Fibroblast of lung (primary cell): ENCODE data around the gene TMC1. TPM values are rescaled to one million over a fixed set of nuclear protein-coding genes. Genes with fewer than 3 reads are reported as not detected.
A peak's percentile ranks its signal among the peaks of the same experiment; 100 is the strongest.

Experiments
- DNase-seq, 2 donors: peaks; one replicate each; pipeline versions ENCODE4 v3.0.0 to v3.0.0-alpha.2; 2010; ENCODE audit warnings: low read depth in 2 of 2
- H2AFZ ChIP-seq: 2 replicates; pipeline ENCODE4 v1.5.1; 2012; ENCODE audit warnings: low read length, control low read depth, inconsistent platforms
- H3K27ac ChIP-seq: 2 replicates; pipeline ENCODE4 v1.5.1; 2011; ENCODE audit warnings: low read length, control low read depth; ENCODE audit not compliant: insufficient read depth
- H3K27me3 ChIP-seq: 2 replicates; pipeline ENCODE4 v1.5.1; 2011; ENCODE audit warnings: mild to moderate bottlenecking, low read length; ENCODE audit not compliant: control insufficient read depth, insufficient read depth
- H3K36me3 ChIP-seq: 2 replicates; pipeline ENCODE4 v1.5.1; 2011; ENCODE audit warnings: low read length; ENCODE audit not compliant: control insufficient read depth, insufficient read depth
- H3K4me1 ChIP-seq: 2 replicates; pipeline ENCODE4 v1.5.1; 2011; ENCODE audit warnings: low read length; ENCODE audit not compliant: control insufficient read depth, insufficient read depth; ENCODE audit errors: extremely low read depth
- H3K4me2 ChIP-seq: 2 replicates; pipeline ENCODE4 v1.5.1; 2011; ENCODE audit warnings: low read length, control low read depth; ENCODE audit not compliant: insufficient read depth; ENCODE audit errors: extremely low read depth
- H3K4me3 ChIP-seq, 4 experiments: fragments of 200-600 bp in 1 of 4; sonication (generic) in 1 of 4; replicated peaks in 1 of 4; 2 replicates each; pipeline ENCODE4 v1.5.1; 2011 to 2016; ENCODE audit warnings: low read length in 4 of 4, low read depth in 3 of 4, mild to moderate bottlenecking in 3 of 4, control low read depth in 2 of 4, inconsistent platforms in 1 of 4, mixed read lengths in 1 of 4; ENCODE audit not compliant: insufficient read depth in 1 of 4; ENCODE audit errors: control extremely low read depth in 1 of 4
- H3K79me2 ChIP-seq: 2 replicates; pipeline ENCODE4 v1.5.1; 2012; ENCODE audit warnings: mild to moderate bottlenecking, low read length, inconsistent platforms; ENCODE audit not compliant: control insufficient read depth, insufficient read depth
- H3K9ac ChIP-seq: 2 replicates; pipeline ENCODE4 v1.5.1; 2011; ENCODE audit warnings: mild to moderate bottlenecking, low read length, control low read depth; ENCODE audit not compliant: insufficient read depth
- H3K9me3 ChIP-seq: 2 replicates; pipeline ENCODE4 v1.5.1; 2012; ENCODE audit warnings: low read depth, low read length; ENCODE audit not compliant: control insufficient read depth, insufficient read depth
- H4K20me1 ChIP-seq: 2 replicates; pipeline ENCODE4 v1.5.1; 2011; ENCODE audit warnings: low read length; ENCODE audit not compliant: control insufficient read depth, insufficient read depth; ENCODE audit errors: extremely low read depth
- CTCF ChIP-seq, 2 donors: IDR thresholded peaks in 1 of 2; conservative IDR thresholded peaks in 1 of 2; 1 replicate in 1 of 2; 2 replicates in 1 of 2; pipeline ENCODE4 v1.5.1; 2011 to 2012; ENCODE audit warnings: low read length in 2 of 2, control low read depth in 1 of 2, inconsistent platforms in 1 of 2, low read depth in 1 of 2, mild to moderate bottlenecking in 1 of 2
- EZH2 ChIP-seq: IDR thresholded peaks from 2 replicates; pipeline ENCODE4 v1.5.1; 2012; ENCODE audit warnings: low read length, control low read depth, mild to moderate bottlenecking; ENCODE audit errors: missing control alignments
- polyA plus RNA-seq, 2 donors: library from polyadenylated mRNA; depleted of rRNA in 1 of 2; stranded (reverse) in 1 of 2; unstranded in 1 of 2; fragments of >200 nt; gene quantifications; 2 replicates each; pipeline ENCODE4 v1.2.1, GENCODE V29; 2011 to 2012; ENCODE audit warnings: missing spikeins in 1 of 2
- total RNA-seq: library from RNA; depleted of rRNA; stranded (reverse); fragments of >200 nt; gene quantifications from 2 replicates; pipeline ENCODE4 v1.2.1, GENCODE V29; 2014

TMC1 gene
- total and polyA plus RNA-seq, 2 donors (not counting 1 experiment from before 2014, with no cell fraction given) = 0.27 to 0.33 TPM

GRCh38 chr9:72526901-72527800 lies 5.7 kb downstream of the TMC1 start:
- TF ChIP-seq CTCF (conservative IDR thresholded peaks at IDR 0.05 in 1 of 2, IDR thresholded peaks at IDR 0.05 in 1 of 2; ENCODE audit: low read depth in 1 of 2, low read length in 2 of 2) = no peak
- TF ChIP-seq EZH2 = no peak
- Histone ChIP-seq H3K27me3 (no peaks in the 10 kb centered on the region), H3K4me2 (peak overlapping the region; percentile 98), H3K4me3 (peak overlapping the region; percentile 19 to 50 (median 26)), H3K79me2 (no peaks in the 10 kb centered on the region), H3K4me1 (peaks cover 13% of the 10 kb centered on the region), H2AFZ (peak overlapping the region; percentile 98), H4K20me1 (no peaks in the 10 kb centered on the region), H3K9me3 (no peaks in the 10 kb centered on the region), H3K36me3 (no peaks in the 10 kb centered on the region), H3K9ac (peak overlapping the region; percentile 51), H3K27ac (peak overlapping the region; percentile 87)
- peak; percentile 89 to 95 for DNase-seq

GRCh38 chr9:72527801-72528195 lies 6.4 kb downstream of the TMC1 start:
- Histone ChIP-seq H3K27ac (peak overlapping the region; percentile 87), H3K79me2 (no peaks in the 10 kb centered on the region), H3K4me2 (peak overlapping the region; percentile 98), H3K4me3 (peak overlapping the region; percentile 19 to 50 (median 26)), H3K36me3 (no peaks in the 10 kb centered on the region), H3K4me1 (peaks cover 13% of the 10 kb centered on the region), H3K9ac (peak overlapping the region; percentile 51), H4K20me1 (no peaks in the 10 kb centered on the region), H3K9me3 (no peaks in the 10 kb centered on the region), H3K27me3 (no peaks in the 10 kb centered on the region), H2AFZ (peak overlapping the region; percentile 98)
- no peak for DNase-seq
- TF ChIP-seq EZH2 = no peak
- no peak for TF ChIP-seq CTCF (conservative IDR thresholded peaks at IDR 0.05 in 1 of 2, IDR thresholded peaks at IDR 0.05 in 1 of 2; ENCODE audit: low read depth in 1 of 2, low read length in 2 of 2)

DNA sequence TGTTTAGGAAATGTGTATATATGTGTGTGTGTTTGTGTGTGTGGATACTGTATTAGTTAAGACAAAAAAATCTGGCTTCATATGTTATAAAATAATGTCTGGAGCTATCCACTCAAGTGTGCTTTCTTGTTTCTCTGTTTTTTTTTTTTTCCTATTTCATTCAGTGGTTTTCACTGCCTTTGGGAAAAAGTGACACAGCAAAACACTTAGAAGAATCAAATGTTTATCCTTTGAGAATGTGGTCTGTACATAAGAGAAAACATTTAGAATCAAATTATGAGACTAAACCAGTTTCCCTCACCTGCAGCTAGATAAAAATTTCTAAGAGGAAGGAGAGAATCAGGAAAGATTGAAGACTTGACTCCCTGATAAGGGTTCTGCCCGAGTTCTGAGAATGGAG lies 8.1 kb downstream of the TMC1 start:
- no peak overlapping the region for H3K4me2 ChIP-seq
- H3K9me3 ChIP-seq = no peaks in the 10 kb centered on the region
- TF ChIP-seq EZH2 = no peak
- DNase-seq = no peak
- H2AFZ ChIP-seq = no peak overlapping the region
- no peaks in the 10 kb centered on the region for H3K27me3 ChIP-seq
- no peaks in the 10 kb centered on the region for H3K36me3 ChIP-seq
- H3K79me2 ChIP-seq = no peaks in the 10 kb centered on the region
- H3K27ac ChIP-seq = no peak overlapping the region
- peaks cover 13% of the 10 kb centered on the region for H3K4me1 ChIP-seq
- no peaks in the 10 kb centered on the region for H4K20me1 ChIP-seq
- no peak overlapping the region for H3K9ac ChIP-seq
- H3K4me3 ChIP-seq = no peak overlapping the region
